ENCODE results near the gene ESR1. TPM values are rescaled to one million over a fixed set of nuclear protein-coding genes. Genes with fewer than 3 reads are reported as not detected.

ESR1 gene
- total RNA-seq, 1 experiment from 2014 or later = 0.98 TPM

DNA sequence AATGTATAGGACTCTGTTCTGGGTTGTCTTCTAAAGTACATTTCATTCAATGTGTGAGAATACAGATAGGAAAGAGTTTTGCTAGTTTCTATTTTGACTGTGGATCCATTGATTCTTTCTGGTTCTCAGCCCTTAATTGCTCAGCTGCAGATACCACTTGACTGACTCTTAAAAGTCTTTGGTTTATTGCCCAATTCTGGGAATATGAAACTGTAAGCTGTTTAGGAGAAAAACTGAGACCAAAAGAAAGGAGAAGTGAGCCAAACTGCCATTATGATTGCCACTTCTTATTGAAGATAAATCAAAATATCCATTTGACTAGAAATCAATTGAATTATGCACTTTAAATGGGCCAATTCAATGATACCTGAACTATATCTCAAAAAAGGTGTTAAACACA is 211.4 kb downstream of the ESR1 start:
- POLR2A ChIA-PET = no interaction called here
- Mint-ChIP-seq H3K4me3 (no peak overlapping the region), H3K9me3 (peaks cover 34% of the 10 kb centered on the region)

More for the DNA sequence above, 211.4 kb downstream of the ESR1 start:
- Mint-ChIP-seq H3K27me3 (ENCODE audit: low read depth) (no peaks in the 10 kb centered on the region), H3K27ac (no peak overlapping the region), H3K36me3 (peaks cover 6% of the 10 kb centered on the region; the same call in 1 of the 2 replicates), H3K4me1 (no peaks in the 10 kb centered on the region)
- CTCF ChIA-PET = no interaction called here
- TF ChIP-seq IRF2 (CRISPR knock-in tag; IDR thresholded peaks at IDR 0.05; ENCODE audit: borderline replicate concordance, low read depth) (no peak), NR2C2 (CRISPR knock-in tag; IDR thresholded peaks at IDR 0.05) (no peak), ETV6 (CRISPR knock-in tag; IDR thresholded peaks at IDR 0.05) (no peak), PRRX2 (CRISPR knock-in tag; IDR thresholded peaks at IDR 0.05) (no peak), CBFB (CRISPR knock-in tag; IDR thresholded peaks at IDR 0.05; ENCODE audit: low read depth) (no peak), NFATC4 (CRISPR knock-in tag; IDR thresholded peaks at IDR 0.05) (no peak), ZBTB21 (CRISPR knock-in tag; IDR thresholded peaks at IDR 0.05; ENCODE audit: borderline replicate concordance) (no peak)
- TF ChIP-seq, protein P1, sequence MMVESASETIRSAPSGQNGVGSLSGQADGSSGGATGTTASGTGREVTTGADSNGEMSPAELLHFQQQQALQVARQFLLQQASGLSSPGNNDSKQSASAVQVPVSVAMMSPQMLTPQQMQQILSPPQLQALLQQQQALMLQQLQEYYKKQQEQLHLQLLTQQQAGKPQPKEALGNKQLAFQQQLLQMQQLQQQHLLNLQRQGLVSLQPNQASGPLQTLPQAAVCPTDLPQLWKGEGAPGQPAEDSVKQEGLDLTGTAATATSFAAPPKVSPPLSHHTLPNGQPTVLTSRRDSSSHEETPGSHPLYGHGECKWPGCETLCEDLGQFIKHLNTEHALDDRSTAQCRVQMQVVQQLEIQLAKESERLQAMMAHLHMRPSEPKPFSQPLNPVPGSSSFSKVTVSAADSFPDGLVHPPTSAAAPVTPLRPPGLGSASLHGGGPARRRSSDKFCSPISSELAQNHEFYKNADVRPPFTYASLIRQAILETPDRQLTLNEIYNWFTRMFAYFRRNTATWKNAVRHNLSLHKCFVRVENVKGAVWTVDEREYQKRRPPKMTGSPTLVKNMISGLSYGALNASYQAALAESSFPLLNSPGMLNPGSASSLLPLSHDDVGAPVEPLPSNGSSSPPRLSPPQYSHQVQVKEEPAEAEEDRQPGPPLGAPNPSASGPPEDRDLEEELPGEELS (CRISPR knock-in tag; IDR thresholded peaks at IDR 0.05) = no peak
- TF ChIP-seq, protein P2, sequence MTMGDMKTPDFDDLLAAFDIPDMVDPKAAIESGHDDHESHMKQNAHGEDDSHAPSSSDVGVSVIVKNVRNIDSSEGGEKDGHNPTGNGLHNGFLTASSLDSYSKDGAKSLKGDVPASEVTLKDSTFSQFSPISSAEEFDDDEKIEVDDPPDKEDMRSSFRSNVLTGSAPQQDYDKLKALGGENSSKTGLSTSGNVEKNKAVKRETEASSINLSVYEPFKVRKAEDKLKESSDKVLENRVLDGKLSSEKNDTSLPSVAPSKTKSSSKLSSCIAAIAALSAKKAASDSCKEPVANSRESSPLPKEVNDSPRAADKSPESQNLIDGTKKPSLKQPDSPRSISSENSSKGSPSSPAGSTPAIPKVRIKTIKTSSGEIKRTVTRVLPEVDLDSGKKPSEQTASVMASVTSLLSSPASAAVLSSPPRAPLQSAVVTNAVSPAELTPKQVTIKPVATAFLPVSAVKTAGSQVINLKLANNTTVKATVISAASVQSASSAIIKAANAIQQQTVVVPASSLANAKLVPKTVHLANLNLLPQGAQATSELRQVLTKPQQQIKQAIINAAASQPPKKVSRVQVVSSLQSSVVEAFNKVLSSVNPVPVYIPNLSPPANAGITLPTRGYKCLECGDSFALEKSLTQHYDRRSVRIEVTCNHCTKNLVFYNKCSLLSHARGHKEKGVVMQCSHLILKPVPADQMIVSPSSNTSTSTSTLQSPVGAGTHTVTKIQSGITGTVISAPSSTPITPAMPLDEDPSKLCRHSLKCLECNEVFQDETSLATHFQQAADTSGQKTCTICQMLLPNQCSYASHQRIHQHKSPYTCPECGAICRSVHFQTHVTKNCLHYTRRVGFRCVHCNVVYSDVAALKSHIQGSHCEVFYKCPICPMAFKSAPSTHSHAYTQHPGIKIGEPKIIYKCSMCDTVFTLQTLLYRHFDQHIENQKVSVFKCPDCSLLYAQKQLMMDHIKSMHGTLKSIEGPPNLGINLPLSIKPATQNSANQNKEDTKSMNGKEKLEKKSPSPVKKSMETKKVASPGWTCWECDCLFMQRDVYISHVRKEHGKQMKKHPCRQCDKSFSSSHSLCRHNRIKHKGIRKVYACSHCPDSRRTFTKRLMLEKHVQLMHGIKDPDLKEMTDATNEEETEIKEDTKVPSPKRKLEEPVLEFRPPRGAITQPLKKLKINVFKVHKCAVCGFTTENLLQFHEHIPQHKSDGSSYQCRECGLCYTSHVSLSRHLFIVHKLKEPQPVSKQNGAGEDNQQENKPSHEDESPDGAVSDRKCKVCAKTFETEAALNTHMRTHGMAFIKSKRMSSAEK (CRISPR knock-in tag; IDR thresholded peaks at IDR 0.05; ENCODE audit: borderline replicate concordance) = no peak
- TF ChIP-seq, protein P3, sequence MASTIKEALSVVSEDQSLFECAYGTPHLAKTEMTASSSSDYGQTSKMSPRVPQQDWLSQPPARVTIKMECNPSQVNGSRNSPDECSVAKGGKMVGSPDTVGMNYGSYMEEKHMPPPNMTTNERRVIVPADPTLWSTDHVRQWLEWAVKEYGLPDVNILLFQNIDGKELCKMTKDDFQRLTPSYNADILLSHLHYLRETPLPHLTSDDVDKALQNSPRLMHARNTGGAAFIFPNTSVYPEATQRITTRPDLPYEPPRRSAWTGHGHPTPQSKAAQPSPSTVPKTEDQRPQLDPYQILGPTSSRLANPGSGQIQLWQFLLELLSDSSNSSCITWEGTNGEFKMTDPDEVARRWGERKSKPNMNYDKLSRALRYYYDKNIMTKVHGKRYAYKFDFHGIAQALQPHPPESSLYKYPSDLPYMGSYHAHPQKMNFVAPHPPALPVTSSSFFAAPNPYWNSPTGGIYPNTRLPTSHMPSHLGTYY (CRISPR knock-in tag; IDR thresholded peaks at IDR 0.05) = no peak
- TF ChIP-seq, protein P4, sequence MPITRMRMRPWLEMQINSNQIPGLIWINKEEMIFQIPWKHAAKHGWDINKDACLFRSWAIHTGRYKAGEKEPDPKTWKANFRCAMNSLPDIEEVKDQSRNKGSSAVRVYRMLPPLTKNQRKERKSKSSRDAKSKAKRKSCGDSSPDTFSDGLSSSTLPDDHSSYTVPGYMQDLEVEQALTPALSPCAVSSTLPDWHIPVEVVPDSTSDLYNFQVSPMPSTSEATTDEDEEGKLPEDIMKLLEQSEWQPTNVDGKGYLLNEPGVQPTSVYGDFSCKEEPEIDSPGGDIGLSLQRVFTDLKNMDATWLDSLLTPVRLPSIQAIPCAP (CRISPR knock-in tag; IDR thresholded peaks at IDR 0.05) = no peak
- TF ChIP-seq, protein P5, sequence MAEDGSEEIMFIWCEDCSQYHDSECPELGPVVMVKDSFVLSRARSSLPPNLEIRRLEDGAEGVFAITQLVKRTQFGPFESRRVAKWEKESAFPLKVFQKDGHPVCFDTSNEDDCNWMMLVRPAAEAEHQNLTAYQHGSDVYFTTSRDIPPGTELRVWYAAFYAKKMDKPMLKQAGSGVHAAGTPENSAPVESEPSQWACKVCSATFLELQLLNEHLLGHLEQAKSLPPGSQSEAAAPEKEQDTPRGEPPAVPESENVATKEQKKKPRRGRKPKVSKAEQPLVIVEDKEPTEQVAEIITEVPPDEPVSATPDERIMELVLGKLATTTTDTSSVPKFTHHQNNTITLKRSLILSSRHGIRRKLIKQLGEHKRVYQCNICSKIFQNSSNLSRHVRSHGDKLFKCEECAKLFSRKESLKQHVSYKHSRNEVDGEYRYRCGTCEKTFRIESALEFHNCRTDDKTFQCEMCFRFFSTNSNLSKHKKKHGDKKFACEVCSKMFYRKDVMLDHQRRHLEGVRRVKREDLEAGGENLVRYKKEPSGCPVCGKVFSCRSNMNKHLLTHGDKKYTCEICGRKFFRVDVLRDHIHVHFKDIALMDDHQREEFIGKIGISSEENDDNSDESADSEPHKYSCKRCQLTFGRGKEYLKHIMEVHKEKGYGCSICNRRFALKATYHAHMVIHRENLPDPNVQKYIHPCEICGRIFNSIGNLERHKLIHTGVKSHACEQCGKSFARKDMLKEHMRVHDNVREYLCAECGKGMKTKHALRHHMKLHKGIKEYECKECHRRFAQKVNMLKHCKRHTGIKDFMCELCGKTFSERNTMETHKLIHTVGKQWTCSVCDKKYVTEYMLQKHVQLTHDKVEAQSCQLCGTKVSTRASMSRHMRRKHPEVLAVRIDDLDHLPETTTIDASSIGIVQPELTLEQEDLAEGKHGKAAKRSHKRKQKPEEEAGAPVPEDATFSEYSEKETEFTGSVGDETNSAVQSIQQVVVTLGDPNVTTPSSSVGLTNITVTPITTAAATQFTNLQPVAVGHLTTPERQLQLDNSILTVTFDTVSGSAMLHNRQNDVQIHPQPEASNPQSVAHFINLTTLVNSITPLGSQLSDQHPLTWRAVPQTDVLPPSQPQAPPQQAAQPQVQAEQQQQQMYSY (CRISPR knock-in tag; IDR thresholded peaks at IDR 0.05) = no peak
- TF ChIP-seq, protein P6, sequence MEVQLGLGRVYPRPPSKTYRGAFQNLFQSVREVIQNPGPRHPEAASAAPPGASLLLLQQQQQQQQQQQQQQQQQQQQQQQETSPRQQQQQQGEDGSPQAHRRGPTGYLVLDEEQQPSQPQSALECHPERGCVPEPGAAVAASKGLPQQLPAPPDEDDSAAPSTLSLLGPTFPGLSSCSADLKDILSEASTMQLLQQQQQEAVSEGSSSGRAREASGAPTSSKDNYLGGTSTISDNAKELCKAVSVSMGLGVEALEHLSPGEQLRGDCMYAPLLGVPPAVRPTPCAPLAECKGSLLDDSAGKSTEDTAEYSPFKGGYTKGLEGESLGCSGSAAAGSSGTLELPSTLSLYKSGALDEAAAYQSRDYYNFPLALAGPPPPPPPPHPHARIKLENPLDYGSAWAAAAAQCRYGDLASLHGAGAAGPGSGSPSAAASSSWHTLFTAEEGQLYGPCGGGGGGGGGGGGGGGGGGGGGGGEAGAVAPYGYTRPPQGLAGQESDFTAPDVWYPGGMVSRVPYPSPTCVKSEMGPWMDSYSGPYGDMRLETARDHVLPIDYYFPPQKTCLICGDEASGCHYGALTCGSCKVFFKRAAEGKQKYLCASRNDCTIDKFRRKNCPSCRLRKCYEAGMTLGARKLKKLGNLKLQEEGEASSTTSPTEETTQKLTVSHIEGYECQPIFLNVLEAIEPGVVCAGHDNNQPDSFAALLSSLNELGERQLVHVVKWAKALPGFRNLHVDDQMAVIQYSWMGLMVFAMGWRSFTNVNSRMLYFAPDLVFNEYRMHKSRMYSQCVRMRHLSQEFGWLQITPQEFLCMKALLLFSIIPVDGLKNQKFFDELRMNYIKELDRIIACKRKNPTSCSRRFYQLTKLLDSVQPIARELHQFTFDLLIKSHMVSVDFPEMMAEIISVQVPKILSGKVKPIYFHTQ (CRISPR knock-in tag; IDR thresholded peaks at IDR 0.05) = no peak
- TF ChIP-seq, protein P7, sequence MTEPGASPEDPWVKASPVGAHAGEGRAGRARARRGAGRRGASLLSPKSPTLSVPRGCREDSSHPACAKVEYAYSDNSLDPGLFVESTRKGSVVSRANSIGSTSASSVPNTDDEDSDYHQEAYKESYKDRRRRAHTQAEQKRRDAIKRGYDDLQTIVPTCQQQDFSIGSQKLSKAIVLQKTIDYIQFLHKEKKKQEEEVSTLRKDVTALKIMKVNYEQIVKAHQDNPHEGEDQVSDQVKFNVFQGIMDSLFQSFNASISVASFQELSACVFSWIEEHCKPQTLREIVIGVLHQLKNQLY (CRISPR knock-in tag; IDR thresholded peaks at IDR 0.05) = no peak
- TF ChIP-seq, protein P8, sequence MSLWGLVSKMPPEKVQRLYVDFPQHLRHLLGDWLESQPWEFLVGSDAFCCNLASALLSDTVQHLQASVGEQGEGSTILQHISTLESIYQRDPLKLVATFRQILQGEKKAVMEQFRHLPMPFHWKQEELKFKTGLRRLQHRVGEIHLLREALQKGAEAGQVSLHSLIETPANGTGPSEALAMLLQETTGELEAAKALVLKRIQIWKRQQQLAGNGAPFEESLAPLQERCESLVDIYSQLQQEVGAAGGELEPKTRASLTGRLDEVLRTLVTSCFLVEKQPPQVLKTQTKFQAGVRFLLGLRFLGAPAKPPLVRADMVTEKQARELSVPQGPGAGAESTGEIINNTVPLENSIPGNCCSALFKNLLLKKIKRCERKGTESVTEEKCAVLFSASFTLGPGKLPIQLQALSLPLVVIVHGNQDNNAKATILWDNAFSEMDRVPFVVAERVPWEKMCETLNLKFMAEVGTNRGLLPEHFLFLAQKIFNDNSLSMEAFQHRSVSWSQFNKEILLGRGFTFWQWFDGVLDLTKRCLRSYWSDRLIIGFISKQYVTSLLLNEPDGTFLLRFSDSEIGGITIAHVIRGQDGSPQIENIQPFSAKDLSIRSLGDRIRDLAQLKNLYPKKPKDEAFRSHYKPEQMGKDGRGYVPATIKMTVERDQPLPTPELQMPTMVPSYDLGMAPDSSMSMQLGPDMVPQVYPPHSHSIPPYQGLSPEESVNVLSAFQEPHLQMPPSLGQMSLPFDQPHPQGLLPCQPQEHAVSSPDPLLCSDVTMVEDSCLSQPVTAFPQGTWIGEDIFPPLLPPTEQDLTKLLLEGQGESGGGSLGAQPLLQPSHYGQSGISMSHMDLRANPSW (CRISPR knock-in tag; conservative IDR thresholded peaks at IDR 0.05; ENCODE audit: low read depth) = no peak
- TF ChIP-seq, protein P9, sequence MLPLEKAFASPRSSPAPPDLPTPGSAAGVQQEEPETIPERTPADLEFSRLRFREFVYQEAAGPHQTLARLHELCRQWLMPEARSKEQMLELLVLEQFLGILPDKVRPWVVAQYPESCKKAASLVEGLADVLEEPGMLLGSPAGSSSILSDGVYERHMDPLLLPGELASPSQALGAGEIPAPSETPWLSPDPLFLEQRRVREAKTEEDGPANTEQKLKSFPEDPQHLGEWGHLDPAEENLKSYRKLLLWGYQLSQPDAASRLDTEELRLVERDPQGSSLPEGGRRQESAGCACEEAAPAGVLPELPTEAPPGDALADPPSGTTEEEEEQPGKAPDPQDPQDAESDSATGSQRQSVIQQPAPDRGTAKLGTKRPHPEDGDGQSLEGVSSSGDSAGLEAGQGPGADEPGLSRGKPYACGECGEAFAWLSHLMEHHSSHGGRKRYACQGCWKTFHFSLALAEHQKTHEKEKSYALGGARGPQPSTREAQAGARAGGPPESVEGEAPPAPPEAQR (CRISPR knock-in tag; IDR thresholded peaks at IDR 0.05) = no peak
- no peak for ATAC-seq
- no peak for DNase-seq (ENCODE audit: low spot score)
